ENCODE results near the gene EIF3B.
"Not testable (repeated sequence)": the region's sequence is repeated elsewhere in the genome, so short reads cannot be mapped to it uniquely, and the experiment has no call there.

Gene EIF3B

DNA sequence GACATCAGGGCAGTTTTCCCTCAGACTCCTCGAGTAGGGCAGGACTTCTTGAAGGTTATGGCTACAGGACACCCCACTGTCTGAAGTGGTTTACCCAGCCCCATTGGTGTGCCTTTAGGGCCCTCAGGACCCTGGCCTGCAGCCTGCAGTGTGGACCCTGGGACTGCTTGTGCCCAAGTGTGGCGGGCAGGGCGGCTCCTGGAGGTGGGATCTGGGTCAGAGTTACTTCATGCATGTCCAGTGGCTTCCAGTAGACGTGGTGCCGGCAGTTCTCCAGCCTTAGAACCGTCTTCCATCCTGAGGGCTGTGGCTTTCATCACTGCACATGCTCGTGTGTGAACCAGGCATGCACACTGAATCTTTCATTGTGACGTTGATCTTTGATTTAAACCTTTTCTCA is 16.7 kb downstream of the EIF3B start:
- Histone ChIP-seq H3K27ac (ENCODE audit: low read length) (no peak overlapping the region), H3K4me3 (ENCODE audit: low read length) (no peak overlapping the region), H3K27me3 (ENCODE audit: control insufficient read depth, insufficient read depth, low read length) (no peaks in the 10 kb centered on the region), H3K36me3 (ENCODE audit: control insufficient read depth, low read depth, low read length) (peaks cover 98% of the 10 kb centered on the region), H3K9me3 (ENCODE audit: control insufficient read depth, low read depth, low read length) (no peaks in the 10 kb centered on the region), H3K4me1 (ENCODE audit: control insufficient read depth, low read depth, low read length) (no peaks in the 10 kb centered on the region), H3K9ac (ENCODE audit: low read length) (no peak overlapping the region)

- H3K4me3 ChIP-seq (ENCODE audit: low read length): no peak overlapping the region
- no peak overlapping the region for H3K9ac ChIP-seq (ENCODE audit: low read length)
- H3K36me3 ChIP-seq (ENCODE audit: control insufficient read depth, low read depth, low read length): peaks cover 95% of the 10 kb centered on the region
- no peaks in the 10 kb centered on the region for H3K27me3 ChIP-seq (ENCODE audit: control insufficient read depth, insufficient read depth, low read length)
- no peaks in the 10 kb centered on the region for H3K4me1 ChIP-seq (ENCODE audit: control insufficient read depth, low read depth, low read length)
- H3K9me3 ChIP-seq (ENCODE audit: control insufficient read depth, low read depth, low read length): no peaks in the 10 kb centered on the region
- no peak overlapping the region for H3K27ac ChIP-seq (ENCODE audit: low read length)
These were observed 18.1 kb downstream of the EIF3B start for GRCh38 chr7:2372724-2373123.

GRCh38 chr7:2373124-2373556 is 18.5 kb downstream of the EIF3B start:
- Histone ChIP-seq H3K36me3 (ENCODE audit: control insufficient read depth, low read depth, low read length) (peaks cover 91% of the 10 kb centered on the region), H3K27ac (ENCODE audit: low read length) (no peak overlapping the region), H3K4me3 (ENCODE audit: low read length) (no peak overlapping the region), H3K9me3 (ENCODE audit: control insufficient read depth, low read depth, low read length) (no peaks in the 10 kb centered on the region), H3K9ac (ENCODE audit: low read length) (no peak overlapping the region), H3K4me1 (ENCODE audit: control insufficient read depth, low read depth, low read length) (no peaks in the 10 kb centered on the region), H3K27me3 (ENCODE audit: control insufficient read depth, insufficient read depth, low read length) (no peaks in the 10 kb centered on the region)

- peaks cover 91% of the 10 kb centered on the region for H3K36me3 ChIP-seq (ENCODE audit: control insufficient read depth, low read depth, low read length)
- no peak overlapping the region for H3K27ac ChIP-seq (ENCODE audit: low read length)
- H3K4me1 ChIP-seq (ENCODE audit: control insufficient read depth, low read depth, low read length): no peaks in the 10 kb centered on the region
- no peak overlapping the region for H3K4me3 ChIP-seq (ENCODE audit: low read length)
- no peaks in the 10 kb centered on the region for H3K9me3 ChIP-seq (ENCODE audit: control insufficient read depth, low read depth, low read length)
- no peaks in the 10 kb centered on the region for H3K27me3 ChIP-seq (ENCODE audit: control insufficient read depth, insufficient read depth, low read length)
- H3K9ac ChIP-seq (ENCODE audit: low read length): no peak overlapping the region
These were observed 19.0 kb downstream of the EIF3B start for GRCh38 chr7:2373646-2374045.

DNA sequence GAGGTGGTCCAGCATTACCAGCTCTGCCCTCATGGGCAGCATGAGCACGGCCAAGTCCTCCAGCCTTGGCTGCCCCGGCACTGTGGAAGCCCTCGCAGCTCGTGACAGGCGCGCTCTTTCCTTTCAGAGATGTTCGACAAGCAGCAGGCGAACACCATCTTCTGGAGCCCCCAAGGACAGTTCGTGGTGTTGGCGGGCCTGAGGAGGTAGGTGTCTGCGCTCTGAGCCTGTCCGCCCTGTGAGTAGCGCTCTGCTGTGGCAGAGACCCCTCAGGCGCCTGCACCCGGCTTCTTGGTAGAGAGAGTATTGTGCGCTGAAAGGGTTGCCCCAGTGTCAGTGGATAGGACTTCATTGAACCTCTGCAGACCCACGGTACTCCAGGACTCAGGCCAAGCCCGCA is 19.8 kb downstream of the EIF3B start:
- no peaks in the 10 kb centered on the region for H3K4me1 ChIP-seq (ENCODE audit: control insufficient read depth, low read depth, low read length)
- H3K27ac ChIP-seq (ENCODE audit: low read length): no peak overlapping the region
- H3K9ac ChIP-seq (ENCODE audit: low read length): no peak overlapping the region
- no peak overlapping the region for H3K4me3 ChIP-seq (ENCODE audit: low read length)
- no peaks in the 10 kb centered on the region for H3K9me3 ChIP-seq (ENCODE audit: control insufficient read depth, low read depth, low read length)
- peaks cover 91% of the 10 kb centered on the region for H3K36me3 ChIP-seq (ENCODE audit: control insufficient read depth, low read depth, low read length)
- no peaks in the 10 kb centered on the region for H3K27me3 ChIP-seq (ENCODE audit: control insufficient read depth, insufficient read depth, low read length)

DNA sequence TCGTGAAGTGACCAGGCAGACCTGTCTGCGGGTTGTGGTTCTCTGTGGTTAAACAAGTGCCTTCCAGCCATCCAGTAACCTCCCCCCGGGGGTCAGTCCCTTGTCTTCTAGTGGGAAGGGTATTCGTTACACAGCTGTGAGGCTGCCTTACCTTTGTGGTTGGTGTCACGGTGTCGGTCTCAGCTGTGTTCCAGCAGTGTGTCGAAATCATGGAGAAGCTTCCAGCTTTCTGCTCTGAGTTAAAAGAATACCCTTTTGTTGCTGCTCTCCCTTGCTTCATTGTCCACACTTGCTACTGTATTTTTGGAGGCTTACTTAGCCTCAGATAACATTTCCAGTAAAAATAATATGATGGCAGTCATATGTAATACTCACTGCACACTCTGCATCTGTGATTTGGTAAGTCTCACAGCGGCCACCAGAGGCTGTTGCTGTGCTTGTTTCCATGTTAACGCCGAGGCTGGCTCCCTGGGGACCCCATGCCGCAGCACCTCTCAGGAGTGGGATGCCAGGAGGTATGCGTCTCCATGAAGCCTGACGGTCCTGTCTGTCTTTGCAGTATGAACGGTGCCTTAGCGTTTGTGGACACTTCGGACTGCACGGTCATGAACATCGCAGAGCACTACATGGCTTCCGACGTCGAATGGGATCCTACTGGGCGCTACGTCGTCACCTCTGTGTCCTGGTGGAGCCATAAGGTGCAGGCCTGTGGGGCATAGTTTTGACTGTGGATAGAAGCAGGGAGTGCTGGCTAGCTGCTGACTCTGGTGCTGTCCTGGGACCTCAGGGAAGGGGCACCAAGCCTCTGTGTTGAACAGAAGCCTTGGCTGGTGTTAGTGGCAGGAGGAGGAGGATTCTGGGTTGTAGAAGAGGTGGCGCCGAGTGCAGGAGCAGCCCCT is 20.5 kb downstream of the EIF3B start:
- Histone ChIP-seq H3K27me3 (ENCODE audit: control insufficient read depth, insufficient read depth, low read length) (no peaks in the 10 kb centered on the region), H3K27ac (ENCODE audit: low read length) (no peak overlapping the region), H3K4me1 (ENCODE audit: control insufficient read depth, low read depth, low read length) (no peaks in the 10 kb centered on the region), H3K9me3 (ENCODE audit: control insufficient read depth, low read depth, low read length) (no peaks in the 10 kb centered on the region), H3K36me3 (ENCODE audit: control insufficient read depth, low read depth, low read length) (peaks cover 92% of the 10 kb centered on the region), H3K9ac (ENCODE audit: low read length) (no peak overlapping the region), H3K4me3 (ENCODE audit: low read length) (no peak overlapping the region)

DNA sequence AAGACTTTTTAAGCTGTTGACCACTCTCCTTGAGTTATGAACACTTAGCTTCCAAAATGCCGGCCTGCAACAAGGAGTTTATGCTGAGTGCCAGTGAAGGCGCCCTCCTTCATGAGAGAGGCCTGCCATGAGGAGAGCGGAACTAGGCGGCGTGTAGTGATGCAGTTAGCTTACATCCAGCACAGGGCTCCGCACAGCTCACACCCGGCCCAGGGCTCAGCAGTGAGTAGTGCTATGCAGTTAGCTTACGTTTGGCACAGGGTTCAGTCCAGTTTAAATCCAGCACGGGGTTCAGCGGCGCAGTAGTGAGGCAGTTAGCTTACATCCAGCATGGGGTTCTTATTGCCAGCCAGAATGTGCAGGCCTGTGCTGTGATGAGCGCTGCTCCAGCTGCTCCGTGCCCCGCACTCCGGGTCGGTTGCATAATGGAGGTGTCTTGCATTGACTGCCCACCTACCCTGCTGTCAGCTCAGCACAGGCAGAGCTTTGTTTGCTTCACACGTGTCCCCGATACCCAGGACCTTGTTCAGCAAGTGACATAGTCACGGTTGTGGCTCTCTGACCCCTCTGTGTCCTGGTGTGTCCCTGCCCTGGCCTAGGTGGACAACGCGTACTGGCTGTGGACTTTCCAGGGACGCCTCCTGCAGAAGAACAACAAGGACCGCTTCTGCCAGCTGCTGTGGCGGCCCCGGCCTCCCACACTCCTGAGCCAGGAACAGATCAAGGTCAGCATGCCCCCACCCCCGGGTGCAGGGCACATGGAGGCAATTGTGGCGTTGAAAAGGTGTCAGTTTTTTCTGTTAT is 21.9 kb downstream of the EIF3B start:
- Histone ChIP-seq H3K4me1 (ENCODE audit: control insufficient read depth, low read depth, low read length) (no peaks in the 10 kb centered on the region), H3K27ac (ENCODE audit: low read length) (no peak overlapping the region), H3K4me3 (ENCODE audit: low read length) (no peak overlapping the region), H3K27me3 (ENCODE audit: control insufficient read depth, insufficient read depth, low read length) (no peaks in the 10 kb centered on the region), H3K36me3 (ENCODE audit: control insufficient read depth, low read depth, low read length) (peaks cover 93% of the 10 kb centered on the region), H3K9ac (ENCODE audit: low read length) (no peak overlapping the region), H3K9me3 (ENCODE audit: control insufficient read depth, low read depth, low read length) (no peaks in the 10 kb centered on the region)

- H3K4me1 ChIP-seq (ENCODE audit: control insufficient read depth, low read depth, low read length); H3K27ac ChIP-seq (ENCODE audit: low read length); H3K9me3 ChIP-seq (ENCODE audit: control insufficient read depth, low read depth, low read length); H3K4me3 ChIP-seq (ENCODE audit: low read length); H3K27me3 ChIP-seq (ENCODE audit: control insufficient read depth, insufficient read depth, low read length); H3K9ac ChIP-seq (ENCODE audit: low read length): not testable (repeated sequence)
- H3K36me3 ChIP-seq (ENCODE audit: control insufficient read depth, low read depth, low read length): peaks cover 90% of the 10 kb centered on the region
These were observed 22.9 kb downstream of the EIF3B start for GRCh38 chr7:2377492-2377891.

DNA sequence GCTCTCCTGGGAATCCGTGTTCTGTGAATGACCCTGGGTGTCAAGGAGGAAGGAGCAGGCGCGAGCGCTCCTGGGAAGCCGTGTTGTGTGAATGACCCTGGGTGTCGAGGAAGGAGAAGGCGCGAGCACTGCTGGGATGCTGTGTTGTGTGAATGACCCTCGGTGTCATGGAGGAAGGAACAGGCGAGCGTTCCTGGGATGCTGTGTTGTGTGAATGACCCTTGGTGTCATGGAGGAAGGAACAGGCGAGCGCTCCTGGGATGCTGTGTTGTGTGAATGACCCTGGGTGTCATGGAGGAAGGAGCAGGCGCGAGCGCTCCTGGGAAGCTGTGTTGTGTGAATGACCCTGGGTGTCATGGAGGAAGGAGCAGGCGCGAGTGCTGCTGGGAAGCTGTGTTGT is 23.5 kb downstream of the EIF3B start:
- H3K4me3 ChIP-seq (ENCODE audit: low read length); H3K27me3 ChIP-seq (ENCODE audit: control insufficient read depth, insufficient read depth, low read length); H3K9ac ChIP-seq (ENCODE audit: low read length); H3K9me3 ChIP-seq (ENCODE audit: control insufficient read depth, low read depth, low read length); H3K4me1 ChIP-seq (ENCODE audit: control insufficient read depth, low read depth, low read length); H3K27ac ChIP-seq (ENCODE audit: low read length): not testable (repeated sequence)
- peaks cover 84% of the 10 kb centered on the region for H3K36me3 ChIP-seq (ENCODE audit: control insufficient read depth, low read depth, low read length)

DNA sequence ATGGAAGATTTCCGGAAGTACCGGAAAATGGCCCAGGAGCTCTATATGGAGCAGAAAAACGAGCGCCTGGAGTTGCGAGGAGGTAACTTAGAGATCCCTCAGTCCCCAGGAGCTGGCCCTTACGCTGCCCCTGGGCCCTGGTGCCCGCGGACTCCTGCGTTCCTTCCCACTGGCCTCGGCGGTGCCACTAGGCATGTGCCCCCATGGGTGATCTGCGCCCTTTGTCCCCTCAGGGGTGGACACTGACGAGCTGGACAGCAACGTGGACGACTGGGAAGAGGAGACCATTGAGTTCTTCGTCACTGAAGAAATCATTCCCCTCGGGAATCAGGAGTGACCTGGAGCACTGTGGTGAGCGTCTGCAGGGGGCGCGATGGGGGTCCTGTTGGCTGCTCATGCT is 24.5 kb downstream of the EIF3B start:
- Histone ChIP-seq H3K9me3 (ENCODE audit: control insufficient read depth, low read depth, low read length) (no peaks in the 10 kb centered on the region), H3K27ac (ENCODE audit: low read length) (no peak overlapping the region), H3K27me3 (ENCODE audit: control insufficient read depth, insufficient read depth, low read length) (no peaks in the 10 kb centered on the region), H3K36me3 (ENCODE audit: control insufficient read depth, low read depth, low read length) (peaks cover 73% of the 10 kb centered on the region), H3K4me3 (ENCODE audit: low read length) (no peak overlapping the region), H3K4me1 (ENCODE audit: control insufficient read depth, low read depth, low read length) (no peaks in the 10 kb centered on the region), H3K9ac (ENCODE audit: low read length) (no peak overlapping the region)

DNA sequence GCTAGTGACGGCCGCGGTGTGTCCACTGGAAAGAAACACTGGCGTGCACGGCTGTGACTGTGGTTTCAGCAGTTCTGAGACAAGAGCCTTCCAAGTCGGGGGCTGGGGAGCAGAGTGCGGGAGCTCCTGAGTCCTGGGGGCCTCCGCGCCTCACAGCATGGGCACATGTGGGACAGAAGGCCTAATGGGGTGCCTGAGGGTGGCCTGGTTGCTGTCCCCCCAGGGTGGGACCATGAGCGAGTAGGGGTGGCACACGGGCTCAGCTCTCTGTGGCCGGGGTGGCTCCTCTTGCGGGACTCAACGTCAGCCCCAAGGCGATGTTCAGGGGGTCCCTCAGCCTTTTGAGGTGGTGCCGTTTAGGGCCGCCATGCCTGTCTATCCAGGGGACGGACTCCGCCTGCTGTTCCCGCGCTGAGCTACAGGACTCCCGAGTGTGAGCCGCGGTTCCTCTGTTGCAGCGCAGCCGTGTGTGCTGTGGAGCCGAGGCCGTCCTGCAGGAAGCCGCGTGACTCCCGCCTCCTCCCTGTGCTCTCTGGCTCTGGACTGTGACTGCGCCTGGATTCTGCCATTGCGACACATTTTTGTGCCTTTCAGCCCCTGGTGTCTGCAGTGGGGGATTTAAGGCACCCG is 25.3 kb downstream of the EIF3B start:
- no peaks in the 10 kb centered on the region for H3K9me3 ChIP-seq (ENCODE audit: control insufficient read depth, low read depth, low read length)
- H3K4me3 ChIP-seq (ENCODE audit: low read length): no peak overlapping the region
- H3K27me3 ChIP-seq (ENCODE audit: control insufficient read depth, insufficient read depth, low read length): no peaks in the 10 kb centered on the region
- H3K27ac ChIP-seq (ENCODE audit: low read length): no peak overlapping the region
- H3K4me1 ChIP-seq (ENCODE audit: control insufficient read depth, low read depth, low read length): no peaks in the 10 kb centered on the region
- peaks cover 66% of the 10 kb centered on the region for H3K36me3 ChIP-seq (ENCODE audit: control insufficient read depth, low read depth, low read length)
- H3K9ac ChIP-seq (ENCODE audit: low read length): no peak overlapping the region
